ENCODE data around the gene GRM4.

GRM4 gene

GRCh38 chr6:34065466-34066217 is 80.2 kb downstream of the GRM4 start:
- H3K4me3 ChIP-seq (ENCODE audit: low read depth in 1 of 2, low read length in 2 of 2) = no peak overlapping the region
- H3K27me3 ChIP-seq (ENCODE audit: low read depth, low read length) = peaks cover 8% of the 10 kb centered on the region
- H3K9me3 ChIP-seq (ENCODE audit: control insufficient read depth in 1 of 2, low read length in 2 of 2) = no peaks in the 10 kb centered on the region
- no peak overlapping the region for H3K27ac ChIP-seq (ENCODE audit: low read length)
- peaks cover 0 to 13% of the 10 kb centered on the region in 2 donors for H3K4me1 ChIP-seq (ENCODE audit: control insufficient read depth in 1 of 2, insufficient read depth in 2 of 2, low read length in 2 of 2)
- no peaks in the 10 kb centered on the region for H3K36me3 ChIP-seq (ENCODE audit: control insufficient read depth in 1 of 2, insufficient read depth in 2 of 2, low read length in 2 of 2)

DNA sequence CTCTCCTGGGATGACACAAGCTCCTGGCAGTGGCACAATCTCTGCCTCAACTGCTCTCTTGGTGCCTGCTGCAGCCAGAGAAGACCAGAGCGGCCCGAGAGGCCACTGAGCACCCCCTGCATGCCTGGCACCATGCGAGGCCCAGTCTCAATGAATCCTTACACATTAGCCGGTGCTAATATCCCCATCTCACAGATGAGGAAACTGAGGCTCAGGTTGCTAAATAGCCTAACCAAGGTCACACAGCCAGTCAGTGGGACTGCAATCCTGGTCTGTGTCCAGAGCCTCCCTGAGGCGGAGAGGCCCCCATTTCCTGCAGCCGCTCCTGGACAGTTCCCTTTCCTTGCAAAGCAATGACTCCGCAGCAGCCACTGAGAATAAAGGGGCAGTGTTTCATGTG is 81.2 kb downstream of the GRM4 start:
- Histone ChIP-seq H3K27me3 (ENCODE audit: low read depth, low read length) (peaks cover 8% of the 10 kb centered on the region), H3K9me3 (ENCODE audit: control insufficient read depth in 1 of 2, low read length in 2 of 2) (no peaks in the 10 kb centered on the region), H3K36me3 (ENCODE audit: control insufficient read depth in 1 of 2, insufficient read depth in 2 of 2, low read length in 2 of 2) (no peaks in the 10 kb centered on the region), H3K4me1 (ENCODE audit: control insufficient read depth in 1 of 2, insufficient read depth in 2 of 2, low read length in 2 of 2) (peaks cover 0 to 13% of the 10 kb centered on the region in 2 donors), H3K27ac (ENCODE audit: low read length) (no peak overlapping the region), H3K4me3 (ENCODE audit: low read depth in 1 of 2, low read length in 2 of 2) (no peak overlapping the region)

DNA sequence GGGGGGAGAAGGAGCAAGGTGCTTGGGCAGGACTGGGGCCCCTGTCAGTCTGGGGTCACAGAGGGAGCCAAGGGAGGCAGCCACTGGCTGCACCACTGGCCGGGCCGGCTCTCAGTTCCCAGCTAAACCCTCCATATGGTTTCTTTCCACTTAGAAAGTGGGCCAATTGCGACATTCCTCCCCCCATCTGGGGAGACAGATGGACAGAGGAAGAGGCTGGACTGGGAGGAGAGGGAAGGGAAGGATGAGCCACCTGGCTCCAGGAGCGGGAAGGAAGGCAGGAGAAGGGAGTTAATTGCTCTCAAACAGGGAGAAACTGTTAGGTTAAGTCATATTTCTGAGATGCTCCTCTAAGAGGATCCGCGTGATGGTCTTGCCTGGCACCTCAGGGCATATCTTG is 82.2 kb downstream of the GRM4 start:
- Histone ChIP-seq H3K36me3 (ENCODE audit: control insufficient read depth in 1 of 2, insufficient read depth in 2 of 2, low read length in 2 of 2) (no peaks in the 10 kb centered on the region), H3K27ac (ENCODE audit: low read length) (no peak overlapping the region), H3K4me3 (ENCODE audit: low read depth in 1 of 2, low read length in 2 of 2) (no peak overlapping the region), H3K4me1 (ENCODE audit: control insufficient read depth in 1 of 2, insufficient read depth in 2 of 2, low read length in 2 of 2) (peaks cover 0 to 13% of the 10 kb centered on the region in 2 donors), H3K9me3 (ENCODE audit: control insufficient read depth in 1 of 2, low read length in 2 of 2) (no peaks in the 10 kb centered on the region), H3K27me3 (ENCODE audit: low read depth, low read length) (peaks cover 8% of the 10 kb centered on the region)

DNA sequence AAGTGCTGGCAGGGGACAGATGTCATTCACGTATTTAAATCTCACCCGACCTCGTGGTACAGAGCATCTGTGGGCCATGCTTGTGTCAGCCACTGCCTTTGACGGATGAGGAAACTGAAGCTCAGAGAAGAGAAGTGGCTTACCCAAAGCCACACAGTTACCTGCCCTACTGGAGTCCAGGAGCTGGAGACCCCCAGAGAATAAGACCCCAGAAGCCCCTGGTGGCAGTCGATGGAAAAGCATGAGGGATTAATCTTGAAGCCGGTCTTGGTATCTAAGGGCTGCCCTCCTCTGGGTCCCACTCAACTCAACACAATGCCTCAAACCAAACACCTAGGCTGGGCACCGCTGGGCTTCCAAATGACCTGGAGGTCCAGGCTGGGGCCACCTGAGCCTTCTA is 83.1 kb downstream of the GRM4 start:
- peaks cover 8% of the 10 kb centered on the region for H3K27me3 ChIP-seq (ENCODE audit: low read depth, low read length)
- H3K27ac ChIP-seq (ENCODE audit: low read length) = no peak overlapping the region
- peaks cover 0 to 13% of the 10 kb centered on the region in 2 donors for H3K4me1 ChIP-seq (ENCODE audit: control insufficient read depth in 1 of 2, insufficient read depth in 2 of 2, low read length in 2 of 2)

DNA sequence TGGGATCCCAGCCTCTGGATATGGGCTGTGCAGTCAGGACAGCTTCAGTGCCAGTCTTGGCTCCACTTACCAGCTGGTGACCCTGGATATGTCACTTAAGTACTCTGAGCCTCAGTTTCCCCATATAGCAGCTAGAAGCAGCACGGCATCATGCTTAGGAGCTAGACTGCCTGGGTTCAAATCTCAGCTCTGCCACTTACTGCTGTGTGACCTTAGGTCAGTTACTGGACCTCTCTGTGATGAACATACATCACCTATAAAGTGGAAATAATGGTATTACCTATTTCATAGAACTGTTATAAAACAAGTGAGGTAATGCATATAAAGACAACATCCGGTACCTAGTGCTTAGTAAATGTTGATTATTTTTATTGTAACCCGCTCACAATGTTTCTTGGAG is 83.7 kb downstream of the GRM4 start:
- Histone ChIP-seq H3K9me3 (ENCODE audit: control insufficient read depth in 1 of 2, low read length in 2 of 2) (no peaks in the 10 kb centered on the region), H3K4me3 (ENCODE audit: low read depth in 1 of 2, low read length in 2 of 2) (no peak overlapping the region), H3K4me1 (ENCODE audit: control insufficient read depth in 1 of 2, insufficient read depth in 2 of 2, low read length in 2 of 2) (peaks cover 0 to 13% of the 10 kb centered on the region in 2 donors), H3K27me3 (ENCODE audit: low read depth, low read length) (peaks cover 6% of the 10 kb centered on the region), H3K36me3 (ENCODE audit: control insufficient read depth in 1 of 2, insufficient read depth in 2 of 2, low read length in 2 of 2) (no peaks in the 10 kb centered on the region), H3K27ac (ENCODE audit: low read length) (no peak overlapping the region)

More for the DNA sequence above, 83.1 kb downstream of the GRM4 start:
- Histone ChIP-seq H3K36me3 (ENCODE audit: control insufficient read depth in 1 of 2, insufficient read depth in 2 of 2, low read length in 2 of 2) (no peaks in the 10 kb centered on the region), H3K4me3 (ENCODE audit: low read depth in 1 of 2, low read length in 2 of 2) (no peak overlapping the region), H3K9me3 (ENCODE audit: control insufficient read depth in 1 of 2, low read length in 2 of 2) (no peaks in the 10 kb centered on the region)

- H3K36me3 ChIP-seq (ENCODE audit: control insufficient read depth in 1 of 2, insufficient read depth in 2 of 2, low read length in 2 of 2) = no peaks in the 10 kb centered on the region
- H3K4me3 ChIP-seq (ENCODE audit: low read depth in 1 of 2, low read length in 2 of 2) = no peak overlapping the region
- peaks cover 6% of the 10 kb centered on the region for H3K27me3 ChIP-seq (ENCODE audit: low read depth, low read length)
- no peaks in the 10 kb centered on the region for H3K9me3 ChIP-seq (ENCODE audit: control insufficient read depth in 1 of 2, low read length in 2 of 2)
- H3K27ac ChIP-seq (ENCODE audit: low read length) = no peak overlapping the region
- H3K4me1 ChIP-seq (ENCODE audit: control insufficient read depth in 1 of 2, insufficient read depth in 2 of 2, low read length in 2 of 2) = peaks cover 0 to 13% of the 10 kb centered on the region in 2 donors
Observed at GRCh38 chr6:34061348-34061747, 84.5 kb downstream of the GRM4 start.

DNA sequence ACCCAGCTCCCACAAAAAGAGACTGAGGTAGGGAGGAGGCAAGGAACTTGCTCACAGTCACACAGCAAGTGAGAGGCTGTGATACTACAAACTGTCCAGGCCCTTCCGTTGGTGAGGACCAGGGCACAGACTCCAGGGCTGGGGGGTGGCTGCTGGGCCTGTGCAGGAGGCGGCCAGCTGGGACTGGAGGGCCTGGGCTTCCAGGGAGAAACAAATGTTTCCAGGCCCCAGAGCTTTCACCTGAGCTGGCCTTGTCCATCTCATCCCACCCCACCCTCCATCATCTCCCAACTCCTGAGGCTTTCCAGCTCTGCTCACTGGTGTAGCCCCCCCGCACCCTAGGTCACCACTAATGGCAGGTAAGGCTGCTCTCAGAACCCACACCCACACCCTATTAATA is 86.0 kb downstream of the GRM4 start:
- Histone ChIP-seq H3K36me3 (ENCODE audit: control insufficient read depth in 1 of 2, insufficient read depth in 2 of 2, low read length in 2 of 2) (no peaks in the 10 kb centered on the region), H3K4me3 (ENCODE audit: low read depth in 1 of 2, low read length in 2 of 2) (no peak overlapping the region), H3K9me3 (ENCODE audit: control insufficient read depth in 1 of 2, low read length in 2 of 2) (no peaks in the 10 kb centered on the region), H3K27ac (ENCODE audit: low read length) (no peak overlapping the region), H3K27me3 (ENCODE audit: low read depth, low read length) (no peaks in the 10 kb centered on the region), H3K4me1 (ENCODE audit: control insufficient read depth in 1 of 2, insufficient read depth in 2 of 2, low read length in 2 of 2) (peaks cover 0 to 6% of the 10 kb centered on the region in 2 donors)

DNA sequence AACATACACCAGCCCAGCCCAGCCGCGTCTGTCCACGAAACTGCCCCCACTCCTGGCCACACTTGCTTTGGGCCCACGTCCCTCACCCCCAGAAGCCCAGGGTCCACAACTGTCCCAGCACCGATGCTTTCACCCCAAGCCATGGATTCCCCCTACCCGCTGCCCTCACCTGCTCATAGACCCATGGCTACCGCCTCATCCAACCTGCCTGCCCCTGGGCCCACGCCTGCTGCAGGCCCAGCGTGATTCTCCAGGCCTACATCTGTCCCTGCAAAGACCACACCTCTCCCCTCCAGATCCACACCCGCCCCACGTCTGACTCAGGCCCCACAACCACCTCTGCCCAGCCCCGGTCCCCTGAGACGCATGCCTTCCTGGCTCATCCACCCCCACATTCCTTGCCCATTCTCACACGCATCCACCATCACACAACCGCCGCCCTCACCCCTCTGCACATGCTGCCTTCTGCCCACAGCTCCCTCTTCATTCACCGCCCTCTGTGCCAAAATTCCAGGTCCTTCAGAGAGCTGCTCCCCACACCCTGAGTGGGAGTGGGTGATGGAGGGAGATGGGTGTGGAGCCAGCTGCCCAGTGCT is 86.7 kb downstream of the GRM4 start:
- Histone ChIP-seq H3K36me3 (ENCODE audit: control insufficient read depth in 1 of 2, insufficient read depth in 2 of 2, low read length in 2 of 2) (no peaks in the 10 kb centered on the region), H3K4me1 (ENCODE audit: control insufficient read depth in 1 of 2, insufficient read depth in 2 of 2, low read length in 2 of 2) (peaks cover 0 to 6% of the 10 kb centered on the region in 2 donors), H3K4me3 (ENCODE audit: low read depth in 1 of 2, low read length in 2 of 2) (no peak overlapping the region), H3K9me3 (ENCODE audit: control insufficient read depth in 1 of 2, low read length in 2 of 2) (no peaks in the 10 kb centered on the region), H3K27ac (ENCODE audit: low read length) (no peak overlapping the region), H3K27me3 (ENCODE audit: low read depth, low read length) (no peaks in the 10 kb centered on the region)

DNA sequence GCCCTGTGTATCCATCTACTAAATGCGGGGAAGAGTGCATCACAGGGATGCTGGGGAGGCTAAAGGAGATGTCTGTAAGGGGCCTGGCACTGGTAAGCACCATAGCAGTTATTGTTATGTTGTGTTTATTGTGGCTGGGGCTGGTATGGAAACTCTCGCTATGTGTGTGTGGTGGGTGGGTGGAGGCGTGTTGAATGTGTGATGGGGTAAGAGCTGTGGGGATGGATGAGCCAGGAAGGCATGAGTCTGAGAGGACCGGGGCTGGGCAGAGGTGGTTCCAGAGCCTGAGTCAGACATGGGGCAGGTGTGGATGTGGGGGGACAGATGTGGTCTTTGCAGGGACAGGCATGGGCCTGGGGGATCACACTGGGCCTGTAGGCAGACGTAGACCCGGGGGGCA is 88.1 kb downstream of the GRM4 start:
- Histone ChIP-seq H3K4me1 (ENCODE audit: control insufficient read depth in 1 of 2, insufficient read depth in 2 of 2, low read length in 2 of 2) (no peaks in the 10 kb centered on the region), H3K36me3 (ENCODE audit: control insufficient read depth in 1 of 2, insufficient read depth in 2 of 2, low read length in 2 of 2) (no peaks in the 10 kb centered on the region), H3K9me3 (ENCODE audit: control insufficient read depth in 1 of 2, low read length in 2 of 2) (no peaks in the 10 kb centered on the region), H3K27ac (ENCODE audit: low read length) (no peak overlapping the region), H3K4me3 (ENCODE audit: low read depth in 1 of 2, low read length in 2 of 2) (no peak overlapping the region), H3K27me3 (ENCODE audit: low read depth, low read length) (no peaks in the 10 kb centered on the region)

DNA sequence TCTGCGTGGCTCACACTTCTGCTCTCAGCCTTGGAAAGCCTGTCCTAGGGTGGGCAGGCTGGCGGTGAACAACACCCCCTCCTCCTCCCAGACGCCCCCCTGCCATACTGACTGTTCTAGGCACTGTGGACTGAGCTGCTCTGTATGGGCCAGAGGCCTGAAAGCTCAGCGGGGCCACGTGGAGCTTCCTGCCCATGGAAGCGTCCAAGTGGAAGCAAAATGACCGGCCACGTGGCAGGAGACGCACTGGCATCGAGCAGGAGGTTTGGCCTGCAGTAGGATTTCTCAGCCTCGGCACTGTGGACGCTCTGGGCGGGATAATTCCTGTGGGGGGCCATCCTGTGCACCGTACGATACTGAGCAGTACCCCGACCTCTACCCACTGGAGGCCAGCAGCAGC is 88.7 kb downstream of the GRM4 start:
- Histone ChIP-seq H3K27ac (ENCODE audit: low read length) (no peak overlapping the region), H3K27me3 (ENCODE audit: low read depth, low read length) (no peaks in the 10 kb centered on the region), H3K9me3 (ENCODE audit: control insufficient read depth in 1 of 2, low read length in 2 of 2) (no peaks in the 10 kb centered on the region), H3K4me3 (ENCODE audit: low read depth in 1 of 2, low read length in 2 of 2) (no peak overlapping the region), H3K4me1 (ENCODE audit: control insufficient read depth in 1 of 2, insufficient read depth in 2 of 2, low read length in 2 of 2) (no peaks in the 10 kb centered on the region), H3K36me3 (ENCODE audit: control insufficient read depth in 1 of 2, insufficient read depth in 2 of 2, low read length in 2 of 2) (no peaks in the 10 kb centered on the region)

GRCh38 chr6:34056305-34057108 is 89.4 kb downstream of the GRM4 start:
- Histone ChIP-seq H3K27me3 (ENCODE audit: low read depth, low read length) (no peaks in the 10 kb centered on the region), H3K4me1 (ENCODE audit: control insufficient read depth in 1 of 2, insufficient read depth in 2 of 2, low read length in 2 of 2) (no peaks in the 10 kb centered on the region), H3K4me3 (ENCODE audit: low read depth in 1 of 2, low read length in 2 of 2) (peak overlapping the region in 1 of 2 donors; percentile 27), H3K27ac (ENCODE audit: low read length) (no peak overlapping the region), H3K36me3 (ENCODE audit: control insufficient read depth in 1 of 2, insufficient read depth in 2 of 2, low read length in 2 of 2) (no peaks in the 10 kb centered on the region), H3K9me3 (ENCODE audit: control insufficient read depth in 1 of 2, low read length in 2 of 2) (no peaks in the 10 kb centered on the region)
